Measurements from ENCODE around the gene PDGFC. TPM values are rescaled to one million over a fixed set of nuclear protein-coding genes. Genes with fewer than 3 reads are reported as not detected.

The PDGFC gene, protein sequence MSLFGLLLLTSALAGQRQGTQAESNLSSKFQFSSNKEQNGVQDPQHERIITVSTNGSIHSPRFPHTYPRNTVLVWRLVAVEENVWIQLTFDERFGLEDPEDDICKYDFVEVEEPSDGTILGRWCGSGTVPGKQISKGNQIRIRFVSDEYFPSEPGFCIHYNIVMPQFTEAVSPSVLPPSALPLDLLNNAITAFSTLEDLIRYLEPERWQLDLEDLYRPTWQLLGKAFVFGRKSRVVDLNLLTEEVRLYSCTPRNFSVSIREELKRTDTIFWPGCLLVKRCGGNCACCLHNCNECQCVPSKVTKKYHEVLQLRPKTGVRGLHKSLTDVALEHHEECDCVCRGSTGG
- polyA plus RNA-seq (19.5 to 29.7 TPM (median 28.9 TPM) in 3 replicates), polyA minus RNA-seq (30.0 to 73.6 TPM (median 44.4 TPM) in 3 replicates)
- polyA plus RNA-seq (2011; ENCODE audit: low read depth) = 22.1 TPM
- 11.6 and 23.3 TPM in 2 replicates for polyA plus RNA-seq (2011; cell fraction: cytosol; rRNA removed)
- polyA plus RNA-seq (2011; cell fraction: nucleus; rRNA removed) = 34.6 and 37.1 TPM in 2 replicates
- 12.8 and 36.2 TPM in 2 replicates for polyA plus RNA-seq (2012; ENCODE audit: low replicate concordance)
- 24.0 TPM for polyA minus RNA-seq (2011; cell fraction: cytosol; rRNA and poly(A)+ RNA removed)
- polyA minus RNA-seq (2011; cell fraction: nucleus; rRNA and poly(A)+ RNA removed) = 35.7 and 84.4 TPM in 2 replicates

GRCh38 chr4:156971676-156972378, at the start of gene PDGFC:
TSS of gene PDGFC (minus strand) at chr4:156971799. CDS start at chr4:156970903, 896 bp downstream.
- no peaks in the 10 kb centered on the region for H3K9me1 ChIP-seq (ENCODE audit: control insufficient read depth, extremely low read depth, insufficient read depth, low read length)
- peak within 1 kb of the TSS; percentile 88 for H3K4me2 ChIP-seq (ENCODE audit: control insufficient read depth, extremely low read depth, insufficient read depth, low read depth, low read length)
- peak within 1 kb of the TSS; percentile 80 for H3K9ac ChIP-seq (ENCODE audit: control insufficient read depth, extremely low read depth, insufficient read depth, low read length)
- H3K27me3 ChIP-seq (ENCODE audit: control insufficient read depth, extremely low read depth, insufficient read depth, low read length) = no peaks in the 10 kb centered on the region
- H3K4me1 ChIP-seq (ENCODE audit: control insufficient read depth, extremely low read depth, insufficient read depth, low read length) = peaks cover 34% of the 10 kb centered on the region
- no peaks in the 10 kb centered on the region for H3K9me3 ChIP-seq (ENCODE audit: control insufficient read depth, low read depth, low read length)
- TF ChIP-seq EZH2 (IDR thresholded peaks at IDR 0.05; ENCODE audit: low read length) = no peak
- TF ChIP-seq, protein P1, sequence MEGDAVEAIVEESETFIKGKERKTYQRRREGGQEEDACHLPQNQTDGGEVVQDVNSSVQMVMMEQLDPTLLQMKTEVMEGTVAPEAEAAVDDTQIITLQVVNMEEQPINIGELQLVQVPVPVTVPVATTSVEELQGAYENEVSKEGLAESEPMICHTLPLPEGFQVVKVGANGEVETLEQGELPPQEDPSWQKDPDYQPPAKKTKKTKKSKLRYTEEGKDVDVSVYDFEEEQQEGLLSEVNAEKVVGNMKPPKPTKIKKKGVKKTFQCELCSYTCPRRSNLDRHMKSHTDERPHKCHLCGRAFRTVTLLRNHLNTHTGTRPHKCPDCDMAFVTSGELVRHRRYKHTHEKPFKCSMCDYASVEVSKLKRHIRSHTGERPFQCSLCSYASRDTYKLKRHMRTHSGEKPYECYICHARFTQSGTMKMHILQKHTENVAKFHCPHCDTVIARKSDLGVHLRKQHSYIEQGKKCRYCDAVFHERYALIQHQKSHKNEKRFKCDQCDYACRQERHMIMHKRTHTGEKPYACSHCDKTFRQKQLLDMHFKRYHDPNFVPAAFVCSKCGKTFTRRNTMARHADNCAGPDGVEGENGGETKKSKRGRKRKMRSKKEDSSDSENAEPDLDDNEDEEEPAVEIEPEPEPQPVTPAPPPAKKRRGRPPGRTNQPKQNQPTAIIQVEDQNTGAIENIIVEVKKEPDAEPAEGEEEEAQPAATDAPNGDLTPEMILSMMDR (optimal IDR thresholded peaks at IDR 0.05 in 1 of 3, IDR thresholded peaks at IDR 0.05 in 1 of 3, conservative IDR thresholded peaks at IDR 0.05 in 1 of 3; ENCODE audit: extremely low read depth in 1 of 3, insufficient read depth in 2 of 3, low read length in 3 of 3) = peak; percentile 25 to 58 (median 49)
- no peak for FAIRE-seq
- H3K27ac ChIP-seq (ENCODE audit: control insufficient read depth, insufficient read depth, low read length) = peak within 1 kb of the TSS; percentile 84
- H3K36me3 ChIP-seq (ENCODE audit: control insufficient read depth in 2 of 2, extremely low read depth in 1 of 2, insufficient read depth in 2 of 2, low read length in 2 of 2) = no peaks in the 10 kb centered on the region
- peak within 1 kb of the TSS; percentile 77 for H2AFZ ChIP-seq (ENCODE audit: control insufficient read depth, low read length)
- dilution Hi-C loops (cut with MboI; ENCODE audit: extremely low pct_ligation_motif_present, low sequenced_read_pairs) = no loop called here
- peak within 1 kb of the TSS; percentile 76 to 85 (median 80) for H3K4me3 ChIP-seq (ENCODE audit: control insufficient read depth in 2 of 3, extremely low read depth in 1 of 3, insufficient read depth in 2 of 3, low read depth in 1 of 3, low read length in 3 of 3)
- no peak for DNase-seq (ENCODE audit: low read depth, low spot score)
- no peaks in the 10 kb centered on the region for H4K20me1 ChIP-seq (ENCODE audit: control insufficient read depth, extremely low read depth, insufficient read depth, low read length)
- H3K79me2 ChIP-seq (ENCODE audit: control insufficient read depth, insufficient read depth, low read length) = peaks cover 39% of the 10 kb centered on the region

DNA sequence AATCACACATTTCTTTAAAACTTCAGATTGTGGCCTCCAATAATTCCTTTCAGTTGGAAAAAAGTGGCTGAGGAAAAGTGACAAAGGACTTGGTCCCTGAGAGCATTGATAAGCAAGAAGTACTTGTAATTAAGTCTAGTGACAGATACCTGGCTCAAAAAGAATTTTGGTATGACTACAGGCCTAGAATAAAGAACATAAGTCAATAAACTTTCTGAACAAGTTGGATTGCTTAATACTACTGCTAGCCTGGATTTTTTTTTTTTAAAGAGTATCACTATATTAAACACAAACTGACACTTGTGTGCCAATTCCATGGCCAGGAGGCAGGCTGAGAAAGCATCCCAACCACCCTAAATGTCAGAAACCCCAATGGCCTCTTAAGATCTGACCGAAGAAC, 49.3 kb upstream of the PDGFC start:
- Histone ChIP-seq H3K4me1 (ENCODE audit: control insufficient read depth, extremely low read depth, insufficient read depth, low read length) (no peaks in the 10 kb centered on the region), H3K4me3 (ENCODE audit: control insufficient read depth in 2 of 3, extremely low read depth in 1 of 3, insufficient read depth in 2 of 3, low read depth in 1 of 3, low read length in 3 of 3) (no peak overlapping the region), H3K79me2 (ENCODE audit: control insufficient read depth, insufficient read depth, low read length) (no peaks in the 10 kb centered on the region), H3K9ac (ENCODE audit: control insufficient read depth, extremely low read depth, insufficient read depth, low read length) (no peak overlapping the region), H3K4me2 (ENCODE audit: control insufficient read depth, extremely low read depth, insufficient read depth, low read depth, low read length) (no peak overlapping the region), H3K27me3 (ENCODE audit: control insufficient read depth, extremely low read depth, insufficient read depth, low read length) (no peaks in the 10 kb centered on the region), H3K9me3 (ENCODE audit: control insufficient read depth, low read depth, low read length) (no peaks in the 10 kb centered on the region), H3K9me1 (ENCODE audit: control insufficient read depth, extremely low read depth, insufficient read depth, low read length) (no peaks in the 10 kb centered on the region), H3K36me3 (ENCODE audit: control insufficient read depth in 2 of 2, extremely low read depth in 1 of 2, insufficient read depth in 2 of 2, low read length in 2 of 2) (no peaks in the 10 kb centered on the region), H3K27ac (ENCODE audit: control insufficient read depth, insufficient read depth, low read length) (no peak overlapping the region), H4K20me1 (ENCODE audit: control insufficient read depth, extremely low read depth, insufficient read depth, low read length) (no peaks in the 10 kb centered on the region), H2AFZ (ENCODE audit: control insufficient read depth, low read length) (no peak overlapping the region)
- FAIRE-seq (no peak), DNase-seq (ENCODE audit: low read depth, low spot score) (no peak)
- TF ChIP-seq, protein P1 (optimal IDR thresholded peaks at IDR 0.05 in 1 of 3, IDR thresholded peaks at IDR 0.05 in 1 of 3, conservative IDR thresholded peaks at IDR 0.05 in 1 of 3; ENCODE audit: extremely low read depth in 1 of 3, insufficient read depth in 2 of 3, low read length in 3 of 3) = no peak
- no peak for TF ChIP-seq EZH2 (IDR thresholded peaks at IDR 0.05; ENCODE audit: low read length)
- dilution Hi-C loops (cut with MboI; ENCODE audit: extremely low pct_ligation_motif_present, low sequenced_read_pairs) = no loop called here

Measured in keratinocyte (primary cell).